Esophagus muscularis mucosa (tissue), 4 donors: ENCODE measurements around the gene WDR44. TPM values are rescaled to one million over a fixed set of nuclear protein-coding genes. Genes with fewer than 3 reads are reported as not detected.

ENCODE experiments used
- DNase-seq: peaks from one replicate; pipeline ENCODE4 v3.0.0-alpha.2; 2017; ENCODE audit errors: extremely low spot score
- H3K27ac ChIP-seq, 4 donors: fragments of 200-600 bp; sonication (generic); replicated peaks in 1 of 4; 1 replicate in 3 of 4; 2 replicates in 1 of 4; pipeline ENCODE4 v1.5.1; 2016 to 2019; ENCODE audit warnings: mild to moderate bottlenecking in 1 of 4
- H3K27me3 ChIP-seq, 4 donors: fragments of 200-600 bp; sonication (generic); one replicate each; pipeline versions ENCODE4 v1.5.1 to v1.6.0; 2016 to 2019
- H3K36me3 ChIP-seq, 4 donors: fragments of 200-600 bp; sonication (generic); one replicate each; pipeline ENCODE4 v1.5.1; 2016 to 2019
- H3K4me1 ChIP-seq, 4 donors: fragments of 200-600 bp; sonication (generic); one replicate each; pipeline ENCODE4 v1.5.1; 2016 to 2019
- H3K4me3 ChIP-seq, 4 donors: fragments of 200-600 bp; sonication (generic); 1 replicate in 2 of 4; 2 replicates in 2 of 4; pipeline ENCODE4 v1.5.1; 2016 to 2019; ENCODE audit warnings: mild to moderate bottlenecking in 4 of 4, moderate library complexity in 1 of 4
- H3K9me3 ChIP-seq, 4 donors: fragments of 200-600 bp; sonication (generic); 1 replicate in 3 of 4; 2 replicates in 1 of 4; pipeline ENCODE4 v1.5.1; 2016 to 2019
- CTCF ChIP-seq, 3 experiments: fragments of 200-600 bp in 2 of 3; fragments of 450-650 bp in 1 of 3; sonication (generic) in 2 of 3; IDR thresholded peaks; one replicate each; pipeline ENCODE4 v1.5.1; 2017 to 2019; ENCODE audit warnings: antibody characterized with exemption in 3 of 3, mild to moderate bottlenecking in 2 of 3, moderate library complexity in 1 of 3
- EP300 ChIP-seq: sonication (generic); formaldehyde crosslinking; IDR thresholded peaks from one replicate; pipeline ENCODE4 v1.6.1; 2017; ENCODE audit warnings: antibody characterized with exemption
- POLR2A ChIP-seq: fragments of 450-650 bp; IDR thresholded peaks from one replicate; pipeline ENCODE4 v1.6.1; 2017; ENCODE audit warnings: antibody characterized with exemption, moderate library complexity, mild to moderate bottlenecking, low read depth
- POLR2AphosphoS5 ChIP-seq, 2 donors: sonication (generic); formaldehyde crosslinking; IDR thresholded peaks; one replicate each; pipeline ENCODE4 v1.6.1; 2017; ENCODE audit warnings: antibody characterized with exemption in 2 of 2
- WGBS: methylation state at CpG from one replicate; pipeline ENCODE4 v1.1.5; 2018; 5-methylcytosine and 5-hydroxymethylcytosine counted together
- intact Hi-C: fragments of 100-400 bp; cut with DNase I; formaldehyde crosslinking; loops from one replicate; pipeline ENCODE4 v1.15.1; 2023
- total RNA-seq, 4 donors: library from RNA; depleted of rRNA; stranded (reverse); fragments of >200 nt; gene quantifications; one replicate each; pipeline versions ENCODE4 v1.1.0 to v1.2.1, GENCODE V29; 2016

The WDR44 gene
- total RNA-seq, 4 donors from 2014 or later: 24.4 to 31.9 (median 27.6) TPM

GRCh38 chrX:118356154-118356701, 10.3 kb downstream of the WDR44 start:
- H3K4me1 ChIP-seq: peaks cover 4 to 57% (median 33%) of the 10 kb centered on the region in 4 donors
- H3K27me3 ChIP-seq: no peaks in the 10 kb centered on the region
- intact Hi-C loops: no loop called here
- no peaks in the 10 kb centered on the region for H3K9me3 ChIP-seq
- H3K36me3 ChIP-seq: no peaks in the 10 kb centered on the region
- WGBS: 57% methylated on average over 2 of the region's 2 CpGs
- TF ChIP-seq CTCF (IDR thresholded peaks at IDR 0.05): no peak
- no peak for DNase-seq
- no peak overlapping the region for H3K4me3 ChIP-seq
- no peak overlapping the region for H3K27ac ChIP-seq

- no peak for DNase-seq
- no peak overlapping the region for H3K4me3 ChIP-seq
- H3K27me3 ChIP-seq: no peaks in the 10 kb centered on the region
- H3K36me3 ChIP-seq: no peaks in the 10 kb centered on the region
- intact Hi-C loops: no loop called here
- WGBS: 65% methylated on average over 3 of the region's 3 CpGs
- TF ChIP-seq POLR2A (no peak), CTCF (IDR thresholded peaks at IDR 0.05) (no peak), POLR2AphosphoS5 (IDR thresholded peaks at IDR 0.05) (no peak), EP300 (no peak)
- H3K4me1 ChIP-seq: peaks cover 4 to 28% (median 18%) of the 10 kb centered on the region in 4 donors
- no peak overlapping the region for H3K27ac ChIP-seq
- H3K9me3 ChIP-seq: no peaks in the 10 kb centered on the region
Observed at GRCh38 chrX:118360429-118361125, 14.7 kb downstream of the WDR44 start.

- TF ChIP-seq POLR2AphosphoS5 (IDR thresholded peaks at IDR 0.05) (no peak), EP300 (no peak), POLR2A (no peak), CTCF (IDR thresholded peaks at IDR 0.05) (no peak)
- Histone ChIP-seq H3K36me3 (no peaks in the 10 kb centered on the region), H3K4me3 (no peak overlapping the region), H3K27me3 (no peaks in the 10 kb centered on the region), H3K9me3 (no peaks in the 10 kb centered on the region), H3K27ac (no peak overlapping the region), H3K4me1 (peaks cover 4 to 17% (median 14%) of the 10 kb centered on the region in 4 donors)
- DNase-seq: no peak
- intact Hi-C loops: no loop called here
Observed at GRCh38 chrX:118364261-118364660, 18.4 kb downstream of the WDR44 start.

- Histone ChIP-seq H3K4me3 (no peak overlapping the region), H3K4me1 (peaks cover 0 to 4% (median 0%) of the 10 kb centered on the region in 4 donors), H3K27ac (no peak overlapping the region), H3K9me3 (no peaks in the 10 kb centered on the region), H3K36me3 (no peaks in the 10 kb centered on the region), H3K27me3 (no peaks in the 10 kb centered on the region)
- DNase-seq: no peak
- TF ChIP-seq POLR2AphosphoS5 (IDR thresholded peaks at IDR 0.05): no peak
- TF ChIP-seq POLR2A: no peak
- TF ChIP-seq CTCF (IDR thresholded peaks at IDR 0.05): no peak
- no peak for TF ChIP-seq EP300
- intact Hi-C loops: no loop called here
Observed at GRCh38 chrX:118367338-118367737, 21.4 kb downstream of the WDR44 start.

- no peak for DNase-seq
- intact Hi-C loops: no loop called here
- Histone ChIP-seq H3K4me1 (peaks cover 0 to 2% (median 0%) of the 10 kb centered on the region in 4 donors), H3K36me3 (no peaks in the 10 kb centered on the region), H3K27ac (no peak overlapping the region), H3K4me3 (no peak overlapping the region), H3K9me3 (no peaks in the 10 kb centered on the region), H3K27me3 (no peaks in the 10 kb centered on the region)
- 85% methylated on average over 4 of the region's 4 CpGs for WGBS
- TF ChIP-seq CTCF (IDR thresholded peaks at IDR 0.05) (no peak), POLR2A (no peak), EP300 (no peak), POLR2AphosphoS5 (IDR thresholded peaks at IDR 0.05) (no peak)
Observed at GRCh38 chrX:118368398-118368797, 22.5 kb downstream of the WDR44 start.
